ENCODE measurements around the gene TMEM132C.

TMEM132C gene

DNA sequence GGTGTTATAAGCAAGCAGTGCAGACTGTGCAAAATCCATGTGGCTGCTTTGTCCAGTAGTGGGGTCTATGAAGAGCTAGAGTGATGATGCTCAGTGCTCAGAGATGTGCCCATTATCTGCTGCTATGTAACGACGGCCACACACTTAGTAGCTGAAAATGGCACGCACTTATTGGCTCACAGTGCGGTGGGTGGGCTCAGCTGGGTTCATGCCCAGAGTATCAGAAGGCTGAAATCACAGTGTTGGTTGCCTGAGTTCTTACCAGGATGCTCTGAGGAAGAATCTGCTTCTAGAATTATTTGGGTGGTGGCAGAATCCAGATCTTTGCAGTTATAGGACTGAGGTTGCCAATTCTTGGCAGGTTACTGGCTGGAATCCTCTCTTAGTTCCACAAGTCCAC, 432.1 kb downstream of the TMEM132C start:
- DNase-seq (ENCODE audit: low spot score) (no peak), FAIRE-seq (no peak)

DNA sequence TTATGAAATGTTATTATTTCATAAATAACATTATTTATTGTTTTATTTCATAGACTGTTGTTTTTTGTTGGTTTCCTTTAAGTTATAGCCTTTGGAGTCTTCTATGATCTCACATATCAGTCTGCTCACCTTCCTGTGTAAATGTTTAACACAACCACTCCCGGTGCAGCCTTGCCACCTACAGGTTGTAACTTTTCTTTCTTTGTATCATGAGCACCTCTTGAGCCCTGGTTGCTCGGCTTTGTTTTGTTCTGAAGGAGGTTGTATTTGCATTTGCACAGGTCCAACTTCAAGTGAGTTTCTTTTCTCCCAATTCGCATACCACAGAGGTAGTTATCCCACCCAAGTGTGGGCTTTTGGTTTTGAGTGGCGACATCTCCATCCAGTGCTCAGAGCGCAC, 435.4 kb downstream of the TMEM132C start:
- no peak for FAIRE-seq
- no peak for DNase-seq (ENCODE audit: low spot score)

DNA sequence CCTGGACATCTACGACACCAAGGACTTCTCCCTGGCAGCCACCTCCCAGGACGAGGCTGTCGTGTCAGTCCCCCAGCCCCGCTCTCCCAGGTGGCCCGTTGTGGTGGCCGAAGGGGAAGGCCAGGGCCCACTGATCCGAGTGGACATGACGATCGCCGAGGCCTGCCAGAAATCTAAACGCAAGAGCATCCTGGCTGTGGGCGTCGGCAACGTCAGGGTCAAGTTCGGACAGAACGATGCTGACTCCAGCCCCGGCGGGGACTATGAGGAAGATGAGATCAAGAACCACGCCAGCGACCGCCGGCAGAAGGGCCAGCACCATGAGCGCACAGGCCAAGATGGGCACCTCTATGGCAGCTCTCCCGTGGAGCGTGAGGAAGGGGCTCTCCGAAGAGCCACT, 438.2 kb downstream of the TMEM132C start:
- no peak for DNase-seq (ENCODE audit: low spot score)
- FAIRE-seq: no peak

DNA sequence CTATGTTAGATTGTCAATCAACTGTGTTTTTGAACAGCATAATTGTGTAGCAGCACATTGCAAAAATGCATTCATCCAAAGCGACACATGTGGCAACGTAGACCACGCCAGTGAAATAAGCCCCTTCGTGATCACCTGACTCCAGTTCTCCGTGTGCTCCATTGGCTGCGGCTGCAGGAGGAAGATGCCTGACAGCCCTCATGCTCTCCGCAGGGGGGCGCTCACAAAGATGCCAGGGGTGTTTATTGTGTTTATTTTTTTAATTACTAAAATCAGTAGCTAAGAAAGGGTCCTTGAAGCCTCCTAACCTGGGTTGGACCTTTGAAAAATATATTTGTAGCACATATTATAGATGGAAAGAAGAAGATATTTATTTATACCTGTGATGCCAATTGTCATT, 440.5 kb downstream of the TMEM132C start:
- DNase-seq (ENCODE audit: low spot score) (no peak), FAIRE-seq (no peak)

DNA sequence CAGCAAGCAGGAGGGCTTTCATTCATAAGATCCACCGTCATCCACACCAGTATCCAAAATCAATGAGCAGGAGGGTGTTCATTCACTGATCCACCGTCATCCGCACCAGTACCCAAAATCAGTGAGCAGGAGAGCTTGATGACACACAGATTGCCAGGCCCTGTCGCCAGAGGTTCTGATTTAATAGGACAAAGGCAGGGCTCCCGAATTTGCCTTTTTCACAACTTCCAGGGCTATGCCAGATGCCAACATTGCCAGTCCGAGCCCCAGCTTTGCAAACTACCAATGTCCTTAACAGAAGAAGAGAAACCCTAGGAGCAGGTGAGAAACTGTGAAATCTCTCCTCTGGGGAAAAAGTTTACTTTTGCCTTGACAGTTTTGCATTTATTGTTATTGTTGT, 441.8 kb downstream of the TMEM132C start:
- no peak for FAIRE-seq
- DNase-seq (ENCODE audit: low spot score): no peak

DNA sequence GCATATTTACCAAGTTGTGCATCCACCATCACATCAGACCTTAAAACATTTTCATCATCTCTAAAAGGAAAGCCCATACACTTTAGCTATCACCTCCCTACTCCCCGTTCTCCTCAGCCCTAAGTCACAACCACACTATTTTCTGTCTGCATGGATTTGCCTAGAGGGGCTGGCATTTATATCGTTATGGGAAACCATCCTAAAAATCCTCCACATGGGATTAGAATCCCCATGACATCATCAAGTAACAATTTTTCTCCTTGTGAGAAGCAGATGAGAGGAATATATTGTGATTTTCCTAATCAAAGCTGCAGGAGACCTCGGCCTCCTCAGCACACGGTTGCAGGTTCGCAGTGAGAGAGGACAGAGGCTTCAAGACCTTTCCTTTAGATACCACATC, 442.7 kb downstream of the TMEM132C start:
- FAIRE-seq (no peak), DNase-seq (ENCODE audit: low spot score) (no peak)

DNA sequence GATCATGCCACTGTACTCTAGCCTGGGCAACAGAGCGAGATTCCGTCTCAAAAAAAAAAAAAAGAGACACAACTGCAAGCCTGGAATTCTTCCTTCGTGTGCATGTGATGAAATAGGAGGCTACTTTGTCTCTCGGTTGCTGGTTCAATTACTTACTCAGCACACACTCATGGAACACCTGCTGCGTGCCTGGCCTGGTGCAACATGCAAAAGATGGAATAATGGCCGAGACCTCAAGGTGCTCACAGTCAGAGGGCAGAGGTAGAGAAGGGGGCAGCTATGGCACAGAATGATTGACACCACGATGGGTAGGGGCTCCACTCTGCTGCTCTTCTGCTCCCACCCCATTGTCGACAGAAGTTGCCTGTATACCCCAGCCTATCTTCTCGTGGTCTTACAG, 444.5 kb downstream of the TMEM132C start:
- FAIRE-seq (no peak), DNase-seq (ENCODE audit: low spot score) (no peak)

DNA sequence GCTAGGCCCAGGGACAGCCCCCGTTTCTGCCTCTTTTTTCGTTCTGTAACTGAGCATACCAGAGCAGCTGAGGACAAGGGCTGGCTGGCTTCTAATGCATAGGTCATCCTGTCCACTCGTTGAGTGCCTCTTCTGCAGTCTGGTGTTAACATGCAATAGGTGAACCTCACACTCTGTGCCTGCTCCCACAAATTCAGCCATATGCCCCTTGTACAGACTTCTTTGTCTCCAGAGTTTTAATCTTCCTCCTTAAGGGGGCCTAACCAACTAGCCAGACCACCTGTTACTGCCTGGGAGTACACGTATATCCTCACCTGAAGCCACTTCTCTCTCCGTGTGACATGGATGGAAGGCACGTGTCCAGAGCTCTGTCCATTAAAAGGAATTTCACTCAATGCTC, 445.7 kb downstream of the TMEM132C start:
- DNase-seq (ENCODE audit: low spot score) (no peak), FAIRE-seq (no peak)

DNA sequence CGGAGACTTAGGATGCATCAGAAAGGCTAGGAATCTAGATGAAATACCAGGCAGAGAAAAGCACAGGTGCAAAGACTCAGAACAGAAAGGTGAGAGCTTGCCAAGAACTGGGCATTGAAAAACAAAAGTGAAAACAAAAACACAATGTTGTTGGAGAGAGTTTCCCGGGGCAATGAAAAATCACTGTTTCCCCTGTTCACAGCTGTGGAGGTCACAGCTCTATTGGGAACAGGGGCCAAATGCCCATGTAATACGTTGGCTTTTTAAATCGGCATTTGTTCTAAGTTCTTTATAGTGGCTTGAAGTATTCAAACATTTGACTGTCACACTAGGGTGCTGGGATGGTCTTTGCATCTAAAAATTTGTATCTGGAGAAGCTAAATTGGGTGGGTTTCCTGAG, 448.5 kb downstream of the TMEM132C start:
- no peak for DNase-seq (ENCODE audit: low spot score)

DNA sequence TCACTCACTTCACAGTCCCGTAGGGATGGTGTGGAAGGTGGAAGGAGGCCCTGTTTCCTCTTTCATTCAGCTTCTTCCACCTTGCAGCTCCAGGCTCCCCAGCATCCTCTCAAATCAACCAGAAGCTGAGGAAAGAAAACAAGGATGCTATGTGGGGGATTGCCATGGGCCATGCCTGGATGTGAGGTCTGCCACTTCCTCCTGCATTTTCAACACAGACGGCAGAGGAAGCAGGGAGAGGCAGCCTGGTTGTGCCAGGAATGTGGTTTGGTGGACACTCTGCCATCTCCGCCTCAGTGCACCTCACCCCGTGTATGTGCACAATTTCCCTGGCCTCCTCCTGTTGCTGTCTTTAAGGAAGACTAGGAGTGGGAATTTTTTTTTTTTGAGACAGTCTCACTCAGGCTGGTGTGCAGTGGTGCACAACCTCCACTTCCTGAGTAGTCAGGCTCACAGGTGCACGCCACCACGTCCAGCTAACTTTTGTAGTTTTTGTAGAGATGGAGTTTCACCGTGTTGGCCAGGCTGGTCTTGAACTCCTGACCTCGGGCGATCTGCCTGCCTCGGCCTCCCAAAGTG, 457.6 kb downstream of the TMEM132C start:
- DNase-seq (ENCODE audit: low spot score) (peak; percentile 43), FAIRE-seq (peak; percentile 65)

More for the DNA sequence above, 448.5 kb downstream of the TMEM132C start:
- FAIRE-seq: no peak

DNA sequence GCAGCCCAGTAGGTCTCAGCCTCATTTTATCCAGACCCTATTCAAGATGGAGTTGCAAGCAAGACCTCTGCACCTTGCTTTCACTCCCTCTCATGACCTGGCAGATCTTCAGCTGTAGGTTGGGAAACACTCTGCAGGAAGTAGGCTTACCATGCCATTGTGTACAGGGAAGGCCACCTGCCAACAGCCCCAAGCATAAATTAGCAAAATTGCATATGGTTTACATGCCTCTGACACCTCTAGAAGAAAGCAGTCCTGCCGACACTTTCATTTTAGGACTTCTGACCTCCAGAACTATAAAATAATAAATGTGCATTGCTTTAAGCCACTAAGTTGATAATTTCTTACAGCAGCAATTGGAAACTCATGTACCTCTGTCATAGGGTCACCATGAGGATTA, 459.9 kb downstream of the TMEM132C start:
- DNase-seq (ENCODE audit: low spot score) (no peak), FAIRE-seq (no peak)

DNA sequence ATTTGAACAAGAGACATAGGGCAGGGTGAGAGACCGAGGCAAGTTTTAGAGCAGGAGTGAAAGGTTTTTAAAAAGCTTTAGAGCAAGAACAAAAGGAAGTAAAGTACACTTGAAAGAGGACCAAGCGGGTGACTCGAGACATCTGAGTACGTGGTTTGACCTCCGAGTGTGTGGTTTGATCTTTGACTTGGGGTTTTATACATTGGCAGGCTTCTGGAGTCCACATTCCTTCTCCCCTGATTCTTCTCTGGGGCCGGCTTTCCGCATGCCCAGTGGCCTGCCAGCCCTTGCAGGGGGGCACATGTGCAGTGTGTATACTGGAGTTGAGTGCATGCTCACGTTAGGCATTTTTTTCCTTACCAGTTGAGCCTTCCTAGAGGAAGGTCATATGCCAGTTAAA, 460.5 kb downstream of the TMEM132C start:
- DNase-seq (ENCODE audit: low spot score) (peak; percentile 80), FAIRE-seq (peak; percentile 76)

DNA sequence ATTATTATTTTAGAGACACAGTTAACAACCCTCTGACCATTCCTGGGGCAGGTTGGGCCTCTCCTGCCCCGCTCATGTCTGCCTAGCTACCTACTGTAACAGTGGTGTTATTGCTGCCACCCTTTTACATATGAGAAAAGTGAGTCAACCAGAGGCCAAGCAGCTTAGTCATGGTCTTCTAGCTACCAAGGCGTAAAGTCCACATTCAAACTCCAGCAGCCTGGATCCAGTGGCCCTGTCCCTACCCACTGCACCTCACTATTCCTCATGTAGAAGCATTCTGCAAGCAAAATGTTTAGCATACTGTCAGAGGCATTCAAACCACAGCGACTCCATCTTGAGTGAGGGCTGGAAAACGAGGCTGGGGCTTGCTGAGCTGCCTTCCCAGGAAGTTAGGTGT, 461.0 kb downstream of the TMEM132C start:
- DNase-seq (ENCODE audit: low spot score) (peak; percentile 93), FAIRE-seq (peak; percentile 87)

DNA sequence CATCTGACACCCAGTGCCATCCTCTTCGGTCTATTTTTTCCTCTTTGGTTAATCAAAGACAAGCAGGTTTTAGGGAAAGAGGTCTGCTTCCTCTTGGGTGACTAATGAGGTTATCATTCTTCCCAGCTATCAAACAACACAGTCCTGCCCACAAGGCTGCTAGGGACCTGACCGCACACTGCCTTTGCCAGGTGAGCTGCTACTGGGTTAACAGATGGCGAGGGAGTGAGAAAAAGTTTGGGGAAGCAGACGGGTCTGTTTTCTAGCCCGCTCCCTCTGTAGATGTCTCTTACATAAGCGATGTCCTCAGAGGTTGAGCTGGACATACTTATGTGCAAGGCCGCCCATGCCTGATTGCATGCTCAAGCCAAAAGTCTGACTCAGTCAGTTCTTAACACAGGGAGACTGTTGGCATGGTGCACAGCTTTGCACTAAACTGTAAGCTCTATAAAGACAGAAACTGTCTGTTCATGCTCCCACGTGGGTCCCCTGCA, 462.7 kb downstream of the TMEM132C start:
- peak; percentile 84 for FAIRE-seq
- DNase-seq (ENCODE audit: low spot score): peak; percentile 68

DNA sequence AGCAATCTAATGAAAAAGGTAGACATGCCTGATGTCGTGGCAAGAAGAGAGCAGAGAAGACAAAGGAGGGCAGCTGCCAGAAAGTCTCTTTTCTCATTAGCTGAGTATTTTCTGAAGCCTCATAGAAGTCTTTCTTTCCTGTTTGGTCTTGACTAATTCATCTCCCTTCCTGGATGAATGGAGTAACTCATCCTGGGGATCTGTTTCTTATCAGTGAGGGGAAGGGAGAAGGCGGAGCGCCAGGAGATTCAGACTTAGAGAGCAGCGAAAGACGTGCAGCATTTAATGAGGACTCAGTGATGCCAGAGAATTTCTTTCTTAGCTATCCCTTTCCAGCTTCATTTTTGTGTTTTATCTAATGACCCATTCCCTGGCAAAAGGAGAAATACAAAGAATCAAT, 467.4 kb downstream of the TMEM132C start:
- DNase-seq (ENCODE audit: low spot score): no peak
- FAIRE-seq: no peak

DNA sequence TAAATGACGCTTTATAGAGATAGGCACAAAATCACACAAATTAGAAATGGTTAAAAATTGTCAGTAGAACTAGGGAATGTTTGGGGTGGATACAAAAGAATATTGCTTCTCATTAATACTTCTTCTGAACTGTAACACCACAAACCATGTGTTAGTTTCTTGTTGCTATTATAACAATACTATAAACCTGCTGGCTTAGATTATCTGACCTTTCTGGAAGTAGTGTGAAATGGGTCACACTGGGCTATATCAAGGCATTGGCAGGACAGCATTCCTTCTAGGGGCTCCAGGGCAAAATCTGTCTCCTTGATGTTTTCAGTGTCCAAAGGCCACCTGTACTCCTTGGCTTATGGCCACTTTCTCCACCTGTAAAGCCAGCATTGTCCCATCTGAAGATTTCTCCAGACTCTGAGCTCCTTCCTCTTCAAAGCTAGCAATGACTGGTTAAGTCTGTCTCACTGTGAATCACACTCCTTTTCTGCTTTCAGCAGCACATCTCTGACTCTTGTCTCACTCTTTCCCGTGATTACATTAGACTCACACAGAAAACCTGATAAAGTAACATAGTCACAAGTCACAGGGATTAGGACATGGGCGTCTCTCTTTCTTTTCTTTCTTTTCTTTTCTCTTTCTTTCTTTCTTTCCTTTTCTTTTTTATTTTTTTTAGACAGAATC, 470.5 kb downstream of the TMEM132C start:
- FAIRE-seq (no peak), DNase-seq (ENCODE audit: low spot score) (peak; percentile 3)

DNA sequence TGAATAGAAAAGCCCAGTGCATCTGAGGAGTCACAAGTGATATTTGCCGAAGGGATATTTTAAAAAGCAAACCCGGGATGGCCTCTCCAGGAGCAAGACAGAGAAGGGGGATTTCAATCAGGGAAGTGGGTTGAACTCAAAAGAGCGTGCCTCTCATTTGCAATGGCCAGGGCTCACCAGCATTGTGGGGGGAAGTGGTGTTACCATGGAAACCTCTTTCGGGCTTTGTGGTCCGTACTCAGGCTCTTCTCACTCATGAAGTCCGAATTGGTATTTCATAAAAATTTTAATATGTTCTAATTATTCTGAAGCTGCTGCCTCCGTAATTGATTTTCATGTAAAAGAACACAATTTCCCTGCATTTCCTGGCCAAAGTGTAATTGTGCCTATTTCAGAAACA, 476.9 kb downstream of the TMEM132C start:
- FAIRE-seq (no peak), DNase-seq (ENCODE audit: low spot score) (no peak)

DNA sequence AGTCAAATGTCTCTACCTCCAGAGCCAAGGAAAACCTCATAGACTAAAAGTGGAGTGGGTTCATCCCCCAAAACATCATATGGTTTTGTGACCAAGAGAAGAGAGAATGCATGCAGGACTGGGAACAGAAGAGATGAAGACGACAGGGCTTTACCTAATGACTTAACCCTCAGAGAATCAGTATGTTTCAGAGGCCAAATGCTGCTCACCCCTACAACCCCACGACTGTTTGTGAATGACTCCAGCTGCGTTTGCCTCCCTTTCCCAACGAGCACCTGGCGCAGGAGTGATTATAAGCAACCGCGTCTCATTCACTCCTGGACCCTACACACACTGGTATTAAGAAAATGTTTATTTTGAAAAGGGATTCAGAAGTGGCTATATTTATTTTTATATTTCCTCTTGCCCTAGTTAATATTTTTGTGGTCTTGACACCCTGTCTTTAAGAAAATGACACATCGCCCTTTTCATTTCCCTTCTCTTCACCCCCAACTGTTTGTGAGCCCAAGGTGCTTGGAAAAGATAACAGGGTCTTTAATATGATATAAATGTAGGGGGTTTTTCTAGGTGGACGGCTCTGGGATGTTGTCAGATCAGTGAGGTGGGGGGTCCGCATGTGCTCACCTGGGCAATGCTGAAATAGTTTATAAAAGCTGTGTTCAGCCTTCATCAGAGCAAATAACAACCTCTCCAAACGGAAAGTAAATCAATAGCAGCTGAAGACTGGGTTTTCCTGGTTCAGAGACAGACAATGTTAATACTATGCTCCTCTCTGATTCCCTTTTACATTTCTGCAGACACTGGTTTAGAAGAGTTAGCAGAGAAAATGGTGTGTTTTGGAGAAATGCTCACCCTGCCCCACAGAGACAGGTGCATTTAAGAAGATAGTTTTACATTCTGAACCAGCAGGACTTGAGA, 479.1 kb downstream of the TMEM132C start:
- no peak for FAIRE-seq
- no peak for DNase-seq (ENCODE audit: low spot score)

DNA sequence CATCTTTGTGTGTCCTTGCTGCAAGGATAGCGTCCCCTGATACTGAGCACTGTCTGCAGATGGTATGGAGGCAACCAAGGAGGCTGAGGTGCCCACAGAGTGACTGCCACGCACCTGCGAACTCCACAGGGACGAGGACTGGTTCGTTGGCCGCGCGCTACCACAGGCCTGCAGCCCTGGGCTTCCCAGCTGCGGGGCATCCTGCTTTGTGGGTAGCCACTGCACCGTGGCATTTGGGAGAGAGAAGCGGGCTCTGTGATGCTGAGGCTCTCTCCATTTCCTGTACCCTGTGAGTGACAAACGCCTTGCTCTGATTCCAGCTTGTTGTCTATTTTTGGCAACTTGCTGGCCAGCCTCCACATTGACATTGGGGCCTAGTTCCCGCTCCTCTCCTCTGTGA, 480.5 kb downstream of the TMEM132C start:
- DNase-seq (ENCODE audit: low spot score) (no peak), FAIRE-seq (no peak)

DNA sequence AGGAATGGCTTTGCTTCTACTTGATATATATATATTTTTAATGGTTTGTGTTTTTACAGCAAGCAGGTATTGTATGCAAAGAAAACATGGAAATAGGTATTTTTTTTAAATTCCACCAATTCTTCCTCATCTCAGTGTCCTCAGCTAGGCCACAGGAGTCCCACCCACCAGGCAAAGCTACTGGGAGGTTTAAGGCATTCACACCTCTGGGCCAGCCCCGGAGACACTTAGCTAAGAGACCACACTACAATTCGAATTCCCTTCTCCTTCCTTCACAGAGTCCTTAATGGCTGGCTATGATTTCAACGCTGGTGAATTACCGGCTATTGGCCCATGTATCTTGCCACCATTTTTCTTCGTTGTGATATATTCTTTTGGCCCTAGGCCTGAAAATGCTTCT, 485.4 kb downstream of the TMEM132C start:
- DNase-seq (ENCODE audit: low spot score) (no peak), FAIRE-seq (no peak)

DNA sequence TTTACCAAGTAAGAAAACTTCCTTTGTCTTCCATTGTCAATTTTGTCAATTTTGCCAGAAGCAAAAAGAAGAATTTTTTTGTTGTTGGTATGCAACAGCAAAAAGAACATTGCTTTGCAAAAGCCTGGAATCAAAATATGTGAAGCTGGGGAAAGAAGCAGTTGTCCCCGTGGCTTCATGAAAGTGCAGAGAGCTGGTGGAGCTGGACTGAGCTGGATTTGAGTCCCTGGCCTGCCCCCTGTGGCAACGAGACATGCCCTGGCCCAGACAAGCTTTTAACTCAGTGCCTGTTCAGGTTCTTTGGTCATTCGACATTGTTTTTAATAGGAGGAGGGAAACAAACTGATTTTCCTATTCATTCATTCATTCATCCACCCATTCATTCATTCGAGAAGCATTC, 486.5 kb downstream of the TMEM132C start:
- FAIRE-seq: no peak

DNA sequence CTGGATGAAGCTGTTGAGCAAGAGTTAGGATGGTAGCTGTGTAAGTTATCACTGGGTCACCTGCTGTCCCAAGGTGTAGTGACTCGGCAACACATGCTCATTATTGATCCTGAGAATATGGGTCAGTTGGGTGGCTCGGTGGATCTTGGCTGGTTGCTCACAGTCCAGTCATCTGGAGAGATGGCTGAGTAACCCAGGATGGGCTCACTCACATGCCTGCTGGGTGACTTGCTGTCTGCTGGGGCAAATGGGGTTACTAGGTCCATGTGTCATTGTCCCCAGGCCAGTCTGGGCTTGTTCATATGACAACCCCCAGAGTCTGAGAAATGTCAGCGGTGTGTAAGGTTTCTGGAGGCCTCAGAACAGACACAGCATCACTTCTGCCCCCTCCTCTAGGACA, 487.3 kb downstream of the TMEM132C start:
- FAIRE-seq (no peak), DNase-seq (ENCODE audit: low spot score) (peak; percentile 61)

More for the DNA sequence above, 486.5 kb downstream of the TMEM132C start:
- no peak for DNase-seq (ENCODE audit: low spot score)

Measured in RCC 7860 (cell line).